Measurements from ENCODE around the gene ADAMTS20.

DNA sequence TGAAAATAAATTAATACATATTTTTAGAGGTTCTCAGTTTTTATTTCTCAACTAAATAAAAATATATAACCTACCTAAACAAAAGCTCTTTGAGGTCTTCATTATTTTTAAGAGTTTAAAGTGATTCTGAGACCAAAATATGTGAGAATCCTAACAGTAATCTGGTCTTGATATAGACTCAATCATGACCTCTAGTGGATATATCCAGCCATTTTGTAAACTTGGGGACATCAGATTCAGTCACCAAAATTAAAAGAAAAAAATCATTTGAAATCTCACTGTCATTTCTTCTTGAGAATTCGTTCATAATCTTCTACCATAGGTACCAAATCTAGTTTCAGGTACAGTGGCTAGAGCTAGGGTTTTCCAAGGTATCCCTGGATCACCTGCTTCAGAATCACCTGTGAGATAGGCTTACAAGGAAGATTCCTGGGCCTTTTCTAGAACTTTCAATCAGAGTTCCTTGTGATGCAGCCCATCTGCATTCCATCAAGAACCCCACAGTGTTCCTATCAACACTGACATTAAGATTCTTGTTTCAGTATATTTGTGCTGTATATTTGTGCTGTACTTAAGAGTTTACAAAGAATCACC is 214.9 kb downstream of the ADAMTS20 start:
- TF ChIP-seq, protein P1, sequence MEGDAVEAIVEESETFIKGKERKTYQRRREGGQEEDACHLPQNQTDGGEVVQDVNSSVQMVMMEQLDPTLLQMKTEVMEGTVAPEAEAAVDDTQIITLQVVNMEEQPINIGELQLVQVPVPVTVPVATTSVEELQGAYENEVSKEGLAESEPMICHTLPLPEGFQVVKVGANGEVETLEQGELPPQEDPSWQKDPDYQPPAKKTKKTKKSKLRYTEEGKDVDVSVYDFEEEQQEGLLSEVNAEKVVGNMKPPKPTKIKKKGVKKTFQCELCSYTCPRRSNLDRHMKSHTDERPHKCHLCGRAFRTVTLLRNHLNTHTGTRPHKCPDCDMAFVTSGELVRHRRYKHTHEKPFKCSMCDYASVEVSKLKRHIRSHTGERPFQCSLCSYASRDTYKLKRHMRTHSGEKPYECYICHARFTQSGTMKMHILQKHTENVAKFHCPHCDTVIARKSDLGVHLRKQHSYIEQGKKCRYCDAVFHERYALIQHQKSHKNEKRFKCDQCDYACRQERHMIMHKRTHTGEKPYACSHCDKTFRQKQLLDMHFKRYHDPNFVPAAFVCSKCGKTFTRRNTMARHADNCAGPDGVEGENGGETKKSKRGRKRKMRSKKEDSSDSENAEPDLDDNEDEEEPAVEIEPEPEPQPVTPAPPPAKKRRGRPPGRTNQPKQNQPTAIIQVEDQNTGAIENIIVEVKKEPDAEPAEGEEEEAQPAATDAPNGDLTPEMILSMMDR (conservative IDR thresholded peaks at IDR 0.05), result peak; percentile 74
- no peak for TF ChIP-seq ZFX (IDR thresholded peaks at IDR 0.05)
